Stimulated activated CD4-positive, alpha-beta T cell treated with anti-CD3 and anti-CD28 coated beads, Interleukin-4, amount 100 ng/mL, for 1 hour (primary cell): ENCODE data around the gene CBFA2T2.
"Not testable (repeated sequence)": the region's sequence is repeated elsewhere in the genome, so short reads cannot be mapped to it uniquely, and the experiment has no call there.

Experiments used
- DNase-seq: peaks from one replicate; pipeline ENCODE4 v3.0.0-alpha.2; 2020

The CBFA2T2 gene

GRCh38 chr20:33630507-33630906, 140.6 kb downstream of the CBFA2T2 start:
- DNase-seq = no peak

- not testable (repeated sequence) for DNase-seq
Observed at GRCh38 chr20:33631910-33632309, 142.0 kb downstream of the CBFA2T2 start.

GRCh38 chr20:33635341-33635740, 145.4 kb downstream of the CBFA2T2 start:
- no peak for DNase-seq

GRCh38 chr20:33636776-33637175, 146.9 kb downstream of the CBFA2T2 start:
- DNase-seq = no peak

- no peak for DNase-seq
Observed at GRCh38 chr20:33640287-33640686, 150.4 kb downstream of the CBFA2T2 start.

GRCh38 chr20:33644313-33645071, 154.6 kb downstream of the CBFA2T2 start:
- no peak for DNase-seq

GRCh38 chr20:33645072-33645358, 155.1 kb downstream of the CBFA2T2 start:
- no peak for DNase-seq

- no peak for DNase-seq
Observed at GRCh38 chr20:33645396-33645795, 155.5 kb downstream of the CBFA2T2 start.

- no peak for DNase-seq
Observed at GRCh38 chr20:33646191-33646590, 156.3 kb downstream of the CBFA2T2 start.

- not testable (repeated sequence) for DNase-seq
Observed at GRCh38 chr20:33646959-33647602, 157.2 kb downstream of the CBFA2T2 start.

- no peak for DNase-seq
Observed at GRCh38 chr20:33647603-33648395, 157.9 kb downstream of the CBFA2T2 start.

- DNase-seq = no peak
Observed at GRCh38 chr20:33648396-33649004, 158.6 kb downstream of the CBFA2T2 start.

- no peak for DNase-seq
Observed at GRCh38 chr20:33649201-33649681, 159.3 kb downstream of the CBFA2T2 start.

GRCh38 chr20:33650111-33650752, 160.3 kb downstream of the CBFA2T2 start:
- no peak for DNase-seq

GRCh38 chr20:33650753-33651561, 161.1 kb downstream of the CBFA2T2 start:
- DNase-seq = no peak

- DNase-seq = no peak
Observed at GRCh38 chr20:33651562-33652048, 161.7 kb downstream of the CBFA2T2 start.

- DNase-seq = peak; percentile 32
Observed at GRCh38 chr20:33653218-33653899, 163.5 kb downstream of the CBFA2T2 start.

GRCh38 chr20:33653900-33654596, 164.2 kb downstream of the CBFA2T2 start:
- DNase-seq = no peak

- DNase-seq = no peak
Observed at GRCh38 chr20:33654680-33655161, 164.8 kb downstream of the CBFA2T2 start.

GRCh38 chr20:33655164-33655563, 165.3 kb downstream of the CBFA2T2 start:
- DNase-seq = no peak
